PC-9 (cell line): ENCODE measurements around the gene ANKRD11. TPM values are rescaled to one million over a fixed set of nuclear protein-coding genes. Genes with fewer than 3 reads are reported as not detected.
"Not testable (repeated sequence)": the region's sequence is repeated elsewhere in the genome, so short reads cannot be mapped to it uniquely, and the experiment has no call there.

Experiments used
- BruUV-seq: library from RNA; stranded (reverse); fragments of 400-500 nt; replicated peaks from 2 replicates; lab custom pipeline; 2021; lab: Mats Ljungman, UMichigan
- CTCF ChIA-PET: fragments of 300-600 bp; sonication (Branson Sonifier 250); formaldehyde crosslinking; loops from one replicate; lab custom pipeline; 2022; ENCODE audit warnings: antibody characterized with exemption; lab: Charles Lee
- POLR2A ChIA-PET: fragments of 300-600 bp; sonication (Branson Sonifier 250); formaldehyde crosslinking; loops from one replicate; lab custom pipeline; 2022; ENCODE audit warnings: antibody characterized with exemption; ENCODE audit not compliant: unreplicated experiment; lab: Charles Lee
- DNase-seq, 2 experiments: peaks; one replicate each; pipeline versions ENCODE4 v3.0.0 to v3.0.0-alpha.2; 2015 to 2022; ENCODE audit warnings: mixed read lengths in 1 of 2
- H2AFZ ChIP-seq: fragments of 200-600 bp; sonication (generic); 2 replicates; pipeline ENCODE4 v1.8.1; 2017; ENCODE audit warnings: antibody characterized with exemption
- H3F3A ChIP-seq: fragments of 200-600 bp; sonication (generic); 2 replicates; pipeline ENCODE4 v1.8.1; 2017; ENCODE audit warnings: antibody characterized with exemption, mild to moderate bottlenecking, low read depth; ENCODE audit not compliant: insufficient read depth
- H3K27ac ChIP-seq: fragments of 200-600 bp; sonication (generic); 2 replicates; pipeline ENCODE4 v1.6.1; 2016; ENCODE audit warnings: mixed run types
- H3K27me3 ChIP-seq: fragments of 200-600 bp; sonication (generic); 2 replicates; pipeline ENCODE4 v1.6.1; 2016; ENCODE audit warnings: low read depth, mixed run types; ENCODE audit not compliant: insufficient read depth
- H3K36me3 ChIP-seq: fragments of 200-600 bp; sonication (generic); 2 replicates; pipeline ENCODE4 v1.6.1; 2016; ENCODE audit warnings: low read depth, mixed run types
- H3K4me1 ChIP-seq: fragments of 200-600 bp; sonication (generic); replicated peaks from 2 replicates; pipeline ENCODE4 v1.6.1; 2016; ENCODE audit warnings: mixed run types; ENCODE audit not compliant: insufficient read depth
- H3K4me2 ChIP-seq: fragments of 200-600 bp; sonication (generic); 2 replicates; pipeline ENCODE4 v1.6.1; 2017; ENCODE audit warnings: mixed run types
- H3K4me3 ChIP-seq: fragments of 200-600 bp; sonication (generic); 2 replicates; pipeline ENCODE4 v1.6.1; 2016; ENCODE audit warnings: mixed run types
- H3K79me2 ChIP-seq: fragments of 200-600 bp; sonication (generic); 2 replicates; pipeline ENCODE4 v1.6.1; 2017; ENCODE audit warnings: low read depth, mixed run types
- H3K9me2 ChIP-seq: fragments of 200-600 bp; sonication (generic); 2 replicates; pipeline ENCODE4 v1.8.1; 2017; ENCODE audit warnings: mild to moderate bottlenecking; ENCODE audit not compliant: insufficient read depth
- H3K9me3 ChIP-seq: fragments of 200-600 bp; sonication (generic); 2 replicates; pipeline ENCODE4 v1.8.1; 2016; ENCODE audit warnings: low read depth; ENCODE audit not compliant: insufficient read depth
- H4K20me1 ChIP-seq: fragments of 200-600 bp; sonication (generic); 2 replicates; pipeline ENCODE4 v1.8.1; 2017; ENCODE audit not compliant: insufficient read depth
- EZH2 ChIP-seq: fragments of 200-600 bp; sonication (generic); IDR thresholded peaks from 2 replicates; pipeline ENCODE4 v1.8.0; 2017; ENCODE audit warnings: antibody characterized with exemption, low read depth
- intact Hi-C: fragments of 100-400 bp; cut with micrococcal nuclease; formaldehyde crosslinking; loops from one replicate; pipeline ENCODE4 v1.10.0; 2022; ENCODE audit not compliant: unreplicated experiment
- total RNA-seq: library from RNA; stranded (reverse); gene quantifications from 2 replicates; pipeline ENCODE4 v1.2.3, GENCODE V29; 2021
- TF ChIP-seq, protein P1 (sequence below): fragments of 200-600 bp; sonication (generic); conservative IDR thresholded peaks from 2 replicates; pipeline ENCODE4 v1.6.1; 2017; ENCODE audit warnings: mixed run types, antibody characterized with exemption, mild to moderate bottlenecking, moderate library complexity

ANKRD11 gene
- total RNA-seq, 1 experiment from 2014 or later, result 220 TPM

GRCh38 chr16:89456419-89456959 lies 33.9 kb downstream of the ANKRD11 start:
- no peak for TF ChIP-seq EZH2
- TF ChIP-seq, protein P1, sequence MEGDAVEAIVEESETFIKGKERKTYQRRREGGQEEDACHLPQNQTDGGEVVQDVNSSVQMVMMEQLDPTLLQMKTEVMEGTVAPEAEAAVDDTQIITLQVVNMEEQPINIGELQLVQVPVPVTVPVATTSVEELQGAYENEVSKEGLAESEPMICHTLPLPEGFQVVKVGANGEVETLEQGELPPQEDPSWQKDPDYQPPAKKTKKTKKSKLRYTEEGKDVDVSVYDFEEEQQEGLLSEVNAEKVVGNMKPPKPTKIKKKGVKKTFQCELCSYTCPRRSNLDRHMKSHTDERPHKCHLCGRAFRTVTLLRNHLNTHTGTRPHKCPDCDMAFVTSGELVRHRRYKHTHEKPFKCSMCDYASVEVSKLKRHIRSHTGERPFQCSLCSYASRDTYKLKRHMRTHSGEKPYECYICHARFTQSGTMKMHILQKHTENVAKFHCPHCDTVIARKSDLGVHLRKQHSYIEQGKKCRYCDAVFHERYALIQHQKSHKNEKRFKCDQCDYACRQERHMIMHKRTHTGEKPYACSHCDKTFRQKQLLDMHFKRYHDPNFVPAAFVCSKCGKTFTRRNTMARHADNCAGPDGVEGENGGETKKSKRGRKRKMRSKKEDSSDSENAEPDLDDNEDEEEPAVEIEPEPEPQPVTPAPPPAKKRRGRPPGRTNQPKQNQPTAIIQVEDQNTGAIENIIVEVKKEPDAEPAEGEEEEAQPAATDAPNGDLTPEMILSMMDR, result no peak
- no peak overlapping the region for H3K4me3 ChIP-seq
- H3K27ac ChIP-seq, result no peak overlapping the region
- no peak for DNase-seq
- H3F3A ChIP-seq, result peaks cover 36% of the 10 kb centered on the region
- ChIA-PET CTCF (no interaction called here), POLR2A (interaction anchor here (0.7 kb wide), 1 partner anchor 167 kb away, joined by 7 read pairs; no protein-coding TSS in a partner anchor)
- no peak overlapping the region for H2AFZ ChIP-seq
- H4K20me1 ChIP-seq, result peaks cover 88% of the 10 kb centered on the region
- intact Hi-C loops, result no loop called here
- peaks cover 7% of the 10 kb centered on the region; the same call in 1 of the 2 replicates for H3K36me3 ChIP-seq
- H3K4me2 ChIP-seq, result no peak overlapping the region
- H3K9me3 ChIP-seq, result no peaks in the 10 kb centered on the region
- peaks cover 3% of the 10 kb centered on the region; the same call in 1 of the 2 replicates for H3K4me1 ChIP-seq
- BruUV-seq, result no TSS peak
- no peaks in the 10 kb centered on the region for H3K27me3 ChIP-seq
- peaks cover 97% of the 10 kb centered on the region for H3K79me2 ChIP-seq
- H3K9me2 ChIP-seq, result no peaks in the 10 kb centered on the region

DNA sequence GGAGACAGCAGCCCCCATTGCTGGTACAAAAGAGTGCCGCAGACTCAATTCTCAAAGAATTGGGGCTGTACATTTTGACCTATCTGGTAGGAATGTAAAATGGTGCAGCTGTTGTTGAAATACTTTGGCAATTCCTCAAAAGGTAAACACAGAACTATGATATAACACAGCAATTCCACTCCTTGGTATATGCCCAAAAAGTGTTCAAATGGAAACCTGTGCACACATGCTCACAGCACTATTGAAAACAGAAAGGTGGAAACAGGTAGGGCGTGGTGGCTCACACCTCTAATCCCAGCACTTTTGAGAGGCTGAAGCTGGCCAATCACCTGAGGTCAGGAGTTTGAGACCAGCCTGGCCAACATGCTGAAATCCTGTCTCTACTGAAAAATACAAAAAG lies 34.7 kb downstream of the ANKRD11 start:
- Histone ChIP-seq H3K36me3 (peaks cover 7% of the 10 kb centered on the region; the same call in 1 of the 2 replicates), H3K4me2 (no peak overlapping the region), H3K9me3 (no peaks in the 10 kb centered on the region), H4K20me1 (peaks cover 90% of the 10 kb centered on the region), H3K4me3 (no peak overlapping the region), H3F3A (peaks cover 44% of the 10 kb centered on the region), H3K27ac (no peak overlapping the region), H3K9me2 (no peaks in the 10 kb centered on the region), H2AFZ (no peak overlapping the region), H3K4me1 (peaks cover 11% of the 10 kb centered on the region; the same call in 1 of the 2 replicates), H3K27me3 (no peaks in the 10 kb centered on the region), H3K79me2 (peaks cover 97% of the 10 kb centered on the region)
- intact Hi-C loops, result no loop called here
- no peak for DNase-seq
- BruUV-seq, result no TSS peak
- POLR2A ChIA-PET, result no interaction called here
- CTCF ChIA-PET, result no interaction called here
- no peak for TF ChIP-seq EZH2
- TF ChIP-seq, protein P1, result no peak

DNA sequence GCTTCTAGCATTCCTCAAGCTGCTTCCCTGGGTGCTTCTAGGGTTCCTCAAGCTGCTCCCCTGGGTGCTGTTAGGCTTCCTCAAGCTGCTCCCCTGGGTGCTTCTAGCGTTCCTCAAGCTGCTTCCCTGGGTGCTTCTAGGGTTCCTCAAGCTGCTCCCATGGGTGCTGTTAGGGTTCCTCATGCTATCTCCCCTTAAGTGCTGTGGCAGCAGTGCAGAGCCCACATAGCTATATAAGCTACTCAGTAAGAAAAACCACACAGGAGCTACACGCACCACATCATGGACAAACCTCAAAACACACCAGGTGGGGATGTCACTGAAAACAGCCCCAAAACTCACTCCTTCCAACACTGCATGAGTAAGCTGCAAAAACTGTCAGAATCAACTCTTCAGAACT lies 35.2 kb downstream of the ANKRD11 start:
- DNase-seq, result no peak
- Histone ChIP-seq H3K9me2 (no peaks in the 10 kb centered on the region), H3K27ac (no peak overlapping the region), H3K4me3 (no peak overlapping the region), H3K27me3 (no peaks in the 10 kb centered on the region), H3F3A (peaks cover 49% of the 10 kb centered on the region), H3K4me2 (no peak overlapping the region), H3K4me1 (peaks cover 13% of the 10 kb centered on the region; the same call in 1 of the 2 replicates), H3K9me3 (no peaks in the 10 kb centered on the region), H3K36me3 (peaks cover 7% of the 10 kb centered on the region; the same call in 1 of the 2 replicates), H2AFZ (no peak overlapping the region), H4K20me1 (peaks cover 90% of the 10 kb centered on the region), H3K79me2 (peaks cover 97% of the 10 kb centered on the region)
- no peak for TF ChIP-seq EZH2
- TF ChIP-seq, protein P1, result no peak
- intact Hi-C loops, result no loop called here
- BruUV-seq, result no TSS peak
- POLR2A ChIA-PET, result interaction anchor here (0.6 kb wide), 1 partner anchor 60 kb away, joined by 4 read pairs; no protein-coding TSS in a partner anchor
- CTCF ChIA-PET, result no interaction called here

- intact Hi-C loops, result not testable (repeated sequence)
These were observed 35.8 kb downstream of the ANKRD11 start for GRCh38 chr16:89454378-89455125.

More at GRCh38 chr16:89454378-89455125, 35.8 kb downstream of the ANKRD11 start:
- H3K9me3 ChIP-seq, H3K4me2 ChIP-seq, H3K9me2 ChIP-seq, H3K27ac ChIP-seq, BruUV-seq, H3K36me3 ChIP-seq, H3K27me3 ChIP-seq, DNase-seq, H2AFZ ChIP-seq, CTCF ChIA-PET, H3K4me3 ChIP-seq: not testable (repeated sequence)
- POLR2A ChIA-PET, result interaction anchor here (0.6 kb wide), 1 partner anchor 59 kb away, joined by 4 read pairs; no protein-coding TSS in a partner anchor
- H4K20me1 ChIP-seq, result peaks cover 90% of the 10 kb centered on the region
- peaks cover 55% of the 10 kb centered on the region for H3F3A ChIP-seq
- H3K4me1 ChIP-seq, result peaks cover 17% of the 10 kb centered on the region; the same call in 1 of the 2 replicates
- peaks cover 97% of the 10 kb centered on the region for H3K79me2 ChIP-seq
